GM12878 (cell line): Measurements from ENCODE around the gene ADK. TPM values are rescaled to one million over a fixed set of nuclear protein-coding genes. Genes with fewer than 3 reads are reported as not detected.

Experiments
- ASH2L ChIP-seq: fragments of 300-600, 200-600 bp; sonication (generic); IDR thresholded peaks from 2 replicates; pipeline ENCODE4 v1.6.1; 2017; ENCODE audit warnings: low read depth, mild to moderate bottlenecking, borderline replicate concordance
- BCLAF1 ChIP-seq: fragments of 450-650 bp; IDR thresholded peaks from 2 replicates; pipeline ENCODE4 v1.6.1; 2017; ENCODE audit warnings: antibody characterized with exemption, mild to moderate bottlenecking, moderate library complexity
- BRCA1 ChIP-seq: IDR thresholded peaks from 2 replicates; pipeline ENCODE4 v1.6.1; 2011; ENCODE audit warnings: low read depth, low read length, improper control_type of control experiment
- EP300 ChIP-seq, 2 experiments: fragments of 150-350 bp in 1 of 2; IDR thresholded peaks; 2 replicates each; pipeline ENCODE4 v1.6.1; 2011 to 2012; ENCODE audit warnings: low read depth in 2 of 2, low read length in 2 of 2, borderline replicate concordance in 1 of 2, improper control_type of control experiment in 1 of 2, inconsistent platforms in 1 of 2; ENCODE audit not compliant: control insufficient read depth in 1 of 2
- HDAC6 ChIP-seq: fragments of 200-600 bp; sonication (generic); IDR thresholded peaks from one replicate; pipeline ENCODE4 v1.8.0; 2017; ENCODE audit warnings: antibody characterized with exemption; ENCODE audit not compliant: unreplicated experiment
- IKZF2 ChIP-seq, 2 experiments: fragments of 450-650 bp; IDR thresholded peaks; 2 replicates each; pipeline ENCODE4 v1.6.1; 2017; ENCODE audit warnings: mild to moderate bottlenecking in 2 of 2, moderate library complexity in 2 of 2
- IRF4 ChIP-seq: IDR thresholded peaks from 2 replicates; pipeline ENCODE4 v1.6.1; 2011; ENCODE audit warnings: low read depth, low read length
- KLF5 ChIP-seq: fragments of 450-650 bp; IDR thresholded peaks from 2 replicates; pipeline ENCODE4 v1.6.1; 2014; ENCODE audit warnings: mild to moderate bottlenecking; ENCODE audit not compliant: partially characterized antibody
- LARP7 ChIP-seq: fragments of 450-650 bp; IDR thresholded peaks from 2 replicates; pipeline ENCODE4 v1.6.1; 2017; ENCODE audit warnings: mild to moderate bottlenecking
- NFXL1 ChIP-seq: fragments of 450-650 bp; IDR thresholded peaks from 2 replicates; pipeline ENCODE4 v1.6.1; 2017; ENCODE audit warnings: antibody characterized with exemption, mild to moderate bottlenecking, borderline replicate concordance
- NKRF ChIP-seq: fragments of 450-650 bp; conservative IDR thresholded peaks from 2 replicates; pipeline ENCODE4 v1.6.1; 2017; ENCODE audit warnings: mild to moderate bottlenecking, moderate library complexity
- NR2C1 ChIP-seq: fragments of 450-650 bp; IDR thresholded peaks from 2 replicates; pipeline ENCODE4 v1.6.1; 2017; ENCODE audit warnings: antibody characterized with exemption, mild to moderate bottlenecking, moderate library complexity
- RB1 ChIP-seq: fragments of 450-650 bp; formaldehyde crosslinking; IDR thresholded peaks from 2 replicates; pipeline ENCODE4 v1.6.1; 2017; ENCODE audit warnings: mild to moderate bottlenecking, borderline replicate concordance
- RCOR1 ChIP-seq: conservative IDR thresholded peaks from 2 replicates; pipeline ENCODE4 v1.6.1; 2012; ENCODE audit warnings: low read depth, low read length, improper control_type of control experiment
- SMC3 ChIP-seq: IDR thresholded peaks from 2 replicates; pipeline ENCODE4 v1.6.1; 2011; ENCODE audit warnings: low read length, improper control_type of control experiment, borderline replicate concordance
- TAF1 ChIP-seq: IDR thresholded peaks from 2 replicates; pipeline ENCODE4 v1.6.1; 2011; ENCODE audit warnings: mild to moderate bottlenecking, low read depth, low read length, borderline replicate concordance
- TARDBP ChIP-seq: IDR thresholded peaks from 2 replicates; pipeline ENCODE4 v1.6.1; 2016; ENCODE audit warnings: borderline replicate concordance
- TCF12 ChIP-seq: IDR thresholded peaks from 2 replicates; pipeline ENCODE4 v1.6.1; 2011; ENCODE audit warnings: low read depth, mild to moderate bottlenecking, low read length
- polyA plus RNA-seq, 11 experiments: library from polyadenylated mRNA; depleted of rRNA in 4 of 11; unstranded in 6 of 11; stranded (reverse) in 5 of 11; fragments of >200 nt; fragmentation: Nextera tagmentation in 4 of 11; fragmentation: Illumina TruSeq in 1 of 11; extraction: Ambion mirVana in 4 of 11; extraction: Trizol in 1 of 11; gene quantifications; 1 replicate in 1 of 11; 2 replicates in 10 of 11; pipeline versions ENCODE4 v1.2.1 to v1.2.3, GENCODE V29; 2011 to 2016; ENCODE audit warnings: inconsistent platforms in 2 of 11, missing spikeins in 2 of 11, low read depth in 1 of 11
- total RNA-seq, 4 experiments: library from RNA; depleted of rRNA in 3 of 4; stranded (reverse); fragments of >200 nt in 3 of 4; fragmentation: Illumina TruSeq in 1 of 4; extraction: Trizol in 1 of 4; gene quantifications; 2 replicates each; pipeline versions ENCODE4 v1.2.1 to v1.2.3, GENCODE V29; 2013 to 2021
- TF ChIP-seq, protein P1 (sequence below): fragments of 450-650 bp; IDR thresholded peaks from 2 replicates; pipeline ENCODE4 v1.6.1; 2017; ENCODE audit warnings: mild to moderate bottlenecking
- TF ChIP-seq, protein P2 (sequence below): fragments of 450-650 bp; IDR thresholded peaks from 2 replicates; pipeline ENCODE4 v1.6.1; 2018; ENCODE audit warnings: borderline replicate concordance, mild to moderate bottlenecking; ENCODE audit not compliant: partially characterized antibody

ADK gene
- total and polyA plus RNA-seq, 10 of the 15 experiments (the other 5 are each of a cell fraction or from before 2014, with no cell fraction given), result 42.0 to 151 (median 81.6) TPM

- peak; percentile 27; the same call in 1 of the 2 replicates for TF ChIP-seq NKRF
- peak; percentile 92 to 94 for TF ChIP-seq EP300 (IDR thresholded peaks at IDR 0.05; ENCODE audit: borderline replicate concordance in 1 of 2, control insufficient read depth in 1 of 2, low read depth in 2 of 2, low read length in 2 of 2)
- TF ChIP-seq LARP7, result no peak
- peak; percentile 68; the same call in 1 of the 2 replicates for TF ChIP-seq TCF12
- peak; percentile 28; the same call in 1 of the 2 replicates for TF ChIP-seq RB1
- TF ChIP-seq SMC3, result peak; percentile 28; the same call in 1 of the 2 replicates
- no peak for TF ChIP-seq BRCA1
- TF ChIP-seq NR2C1, result no peak
- TF ChIP-seq BCLAF1, result no peak
- TF ChIP-seq KLF5, result no peak
- TF ChIP-seq, protein P1, sequence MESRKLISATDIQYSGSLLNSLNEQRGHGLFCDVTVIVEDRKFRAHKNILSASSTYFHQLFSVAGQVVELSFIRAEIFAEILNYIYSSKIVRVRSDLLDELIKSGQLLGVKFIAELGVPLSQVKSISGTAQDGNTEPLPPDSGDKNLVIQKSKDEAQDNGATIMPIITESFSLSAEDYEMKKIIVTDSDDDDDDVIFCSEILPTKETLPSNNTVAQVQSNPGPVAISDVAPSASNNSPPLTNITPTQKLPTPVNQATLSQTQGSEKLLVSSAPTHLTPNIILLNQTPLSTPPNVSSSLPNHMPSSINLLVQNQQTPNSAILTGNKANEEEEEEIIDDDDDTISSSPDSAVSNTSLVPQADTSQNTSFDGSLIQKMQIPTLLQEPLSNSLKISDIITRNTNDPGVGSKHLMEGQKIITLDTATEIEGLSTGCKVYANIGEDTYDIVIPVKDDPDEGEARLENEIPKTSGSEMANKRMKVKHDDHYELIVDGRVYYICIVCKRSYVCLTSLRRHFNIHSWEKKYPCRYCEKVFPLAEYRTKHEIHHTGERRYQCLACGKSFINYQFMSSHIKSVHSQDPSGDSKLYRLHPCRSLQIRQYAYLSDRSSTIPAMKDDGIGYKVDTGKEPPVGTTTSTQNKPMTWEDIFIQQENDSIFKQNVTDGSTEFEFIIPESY, result no peak
- TF ChIP-seq HDAC6, result no peak
- TF ChIP-seq NFXL1, result no peak
- TF ChIP-seq, protein P2, sequence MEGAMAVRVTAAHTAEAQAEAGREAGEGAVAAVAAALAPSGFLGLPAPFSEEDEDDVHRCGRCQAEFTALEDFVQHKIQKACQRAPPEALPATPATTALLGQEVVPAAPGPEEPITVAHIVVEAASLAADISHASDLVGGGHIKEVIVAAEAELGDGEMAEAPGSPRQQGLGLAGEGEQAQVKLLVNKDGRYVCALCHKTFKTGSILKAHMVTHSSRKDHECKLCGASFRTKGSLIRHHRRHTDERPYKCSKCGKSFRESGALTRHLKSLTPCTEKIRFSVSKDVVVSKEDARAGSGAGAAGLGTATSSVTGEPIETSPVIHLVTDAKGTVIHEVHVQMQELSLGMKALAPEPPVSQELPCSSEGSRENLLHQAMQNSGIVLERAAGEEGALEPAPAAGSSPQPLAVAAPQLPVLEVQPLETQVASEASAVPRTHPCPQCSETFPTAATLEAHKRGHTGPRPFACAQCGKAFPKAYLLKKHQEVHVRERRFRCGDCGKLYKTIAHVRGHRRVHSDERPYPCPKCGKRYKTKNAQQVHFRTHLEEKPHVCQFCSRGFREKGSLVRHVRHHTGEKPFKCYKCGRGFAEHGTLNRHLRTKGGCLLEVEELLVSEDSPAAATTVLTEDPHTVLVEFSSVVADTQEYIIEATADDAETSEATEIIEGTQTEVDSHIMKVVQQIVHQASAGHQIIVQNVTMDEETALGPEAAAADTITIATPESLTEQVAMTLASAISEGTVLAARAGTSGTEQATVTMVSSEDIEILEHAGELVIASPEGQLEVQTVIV, result no peak
- peak; percentile 100 for TF ChIP-seq IKZF2 (IDR thresholded peaks at IDR 0.05)
- no peak; the same call in 1 of the 2 replicates for TF ChIP-seq TARDBP
- peak; percentile 45; the same call in 1 of the 2 replicates for TF ChIP-seq TAF1
- TF ChIP-seq IRF4, result peak; percentile 91
- 0 out of 2 replicates have a peak, but pooled peaks have one; percentile 86 for TF ChIP-seq ASH2L
- TF ChIP-seq RCOR1, result peak; percentile 92; the same call in 1 of the 2 replicates
These were observed 434.4 kb downstream of the ADK start (continued) for GRCh38 chr10:74585231-74586087.
